GM20431 (cell line): ENCODE data around the gene REV1.
"Not testable (repeated sequence)": the region's sequence is repeated elsewhere in the genome, so short reads cannot be mapped to it uniquely, and the experiment has no call there.

Experiments
- in situ Hi-C: fragments of 300-500 bp; cut with MseI, MboI; formaldehyde crosslinking; loops from one replicate; pipeline ENCODE4 v1.15.0; 2020; ENCODE audit warnings: low sequenced_read_pairs; ENCODE audit not compliant: unreplicated experiment

The REV1 gene

GRCh38 chr2:99374747-99375146 is 115.1 kb downstream of the REV1 start:
- in situ Hi-C loops, result no loop called here

GRCh38 chr2:99373144-99373543 is 116.7 kb downstream of the REV1 start:
- in situ Hi-C loops, result no loop called here

- in situ Hi-C loops, result not testable (repeated sequence)
These were observed 121.0 kb downstream of the REV1 start for GRCh38 chr2:99368854-99369253.

GRCh38 chr2:99365661-99366060 is 124.2 kb downstream of the REV1 start:
- in situ Hi-C loops, result no loop called here

- in situ Hi-C loops, result no loop called here
These were observed 133.0 kb downstream of the REV1 start for GRCh38 chr2:99356853-99357252.

GRCh38 chr2:99354825-99355224 is 135.0 kb downstream of the REV1 start:
- in situ Hi-C loops, result not testable (repeated sequence)

- in situ Hi-C loops, result no loop called here
These were observed 135.7 kb downstream of the REV1 start for GRCh38 chr2:99354070-99354469.
